Smooth muscle cell (in vitro differentiated cells): Measurements from ENCODE around the gene CTSE. TPM values are rescaled to one million over a fixed set of nuclear protein-coding genes. Genes with fewer than 3 reads are reported as not detected.

Experiments
- DNase-seq: peaks from one replicate; lab custom pipeline; 2025; ENCODE audit not compliant: unreplicated experiment; lab: John Stamatoyannopoulos, UW
- H2AFZ ChIP-seq: fragments of 200-600 bp; sonication (generic); 2 replicates; pipeline ENCODE4 v1.6.0; 2016; ENCODE audit warnings: antibody characterized with exemption, low read depth, mild to moderate bottlenecking
- H3F3A ChIP-seq: fragments of 200-600 bp; sonication (generic); 2 replicates; pipeline ENCODE4 v1.6.0; 2017; ENCODE audit warnings: antibody characterized with exemption, low read depth
- H3K27ac ChIP-seq: fragments of 200-600 bp; sonication (generic); 2 replicates; pipeline ENCODE4 v1.5.1; 2016; ENCODE audit warnings: low read depth, mild to moderate bottlenecking
- H3K27me3 ChIP-seq: fragments of 200-600 bp; sonication (generic); 2 replicates; pipeline ENCODE4 v1.6.1; 2016; ENCODE audit warnings: low read depth, mild to moderate bottlenecking
- H3K36me3 ChIP-seq: fragments of 200-600 bp; sonication (generic); 2 replicates; pipeline ENCODE4 v1.5.1; 2016; ENCODE audit warnings: low read depth
- H3K4me1 ChIP-seq: fragments of 200-600 bp; sonication (generic); 2 replicates; pipeline ENCODE4 v1.5.1; 2016; ENCODE audit warnings: low read depth
- H3K4me2 ChIP-seq: fragments of 200-600 bp; sonication (generic); 2 replicates; pipeline ENCODE4 v1.6.0; 2016; ENCODE audit warnings: mild to moderate bottlenecking
- H3K4me3 ChIP-seq: fragments of 200-600 bp; sonication (generic); 2 replicates; pipeline ENCODE4 v1.5.1; 2016; ENCODE audit warnings: mild to moderate bottlenecking
- H3K79me2 ChIP-seq: fragments of 200-600 bp; sonication (generic); 2 replicates; pipeline ENCODE4 v1.6.0; 2016; ENCODE audit warnings: low read depth, mild to moderate bottlenecking
- H3K9ac ChIP-seq: fragments of 200-600 bp; sonication (generic); 2 replicates; pipeline ENCODE4 v1.6.0; 2016; ENCODE audit warnings: low read depth
- H3K9me3 ChIP-seq: fragments of 200-600 bp; sonication (generic); replicated peaks from 2 replicates; pipeline ENCODE4 v1.5.1; 2016; ENCODE audit warnings: low read depth
- H4K20me1 ChIP-seq: fragments of 200-600 bp; sonication (generic); 2 replicates; pipeline ENCODE4 v1.6.0; 2016; ENCODE audit warnings: low read depth
- WGBS: methylation state at CpG from one replicate; pipeline ENCODE4 v1.1.7; 2016; ENCODE audit warnings: low lambda C conversion rate; 5-methylcytosine and 5-hydroxymethylcytosine counted together
- polyA plus RNA-seq: library from polyadenylated mRNA; unstranded; fragments of >200 nt; fragmentation: Nextera tagmentation; extraction: Ambion mirVana; gene quantifications from 2 replicates; pipeline ENCODE4 v1.2.1, GENCODE V29; 2016
- total RNA-seq: library from RNA; depleted of rRNA; stranded (reverse); fragments of >200 nt; gene quantifications from 2 replicates; pipeline ENCODE4 v1.2.3, GENCODE V29; 2014
- TF ChIP-seq, protein P1 (sequence below): fragments of 200-600 bp; sonication (generic); IDR thresholded peaks from 2 replicates; pipeline ENCODE4 v1.5.1; 2017; ENCODE audit warnings: borderline replicate concordance, mild to moderate bottlenecking, antibody characterized with exemption; ENCODE audit not compliant: insufficient read depth, poor library complexity, severe bottlenecking

CTSE gene
- total and polyA plus RNA-seq, 2 experiments from 2014 or later = not detected

DNA sequence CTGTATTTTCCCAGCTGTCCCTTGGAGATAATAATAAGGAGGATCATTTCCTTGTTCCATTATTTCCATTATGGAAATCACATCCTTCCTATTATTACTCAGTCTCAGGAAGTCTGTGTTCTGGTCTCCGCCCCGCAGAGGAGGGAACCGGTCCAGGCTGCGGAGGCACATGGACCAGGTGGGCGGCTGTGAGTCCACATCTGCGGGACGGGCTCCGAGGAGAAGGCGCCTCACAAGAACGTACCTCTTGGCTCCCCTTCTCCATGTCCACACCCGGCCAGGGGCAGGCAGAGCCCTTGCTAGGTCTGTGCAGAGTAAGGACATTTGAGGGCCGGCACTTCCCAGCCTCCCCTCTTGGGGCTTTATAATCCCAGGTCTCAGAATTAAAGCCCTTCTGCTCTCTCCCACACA is 35.1 kb downstream of the CTSE start:
- Histone ChIP-seq H3K4me3 (no peak overlapping the region), H2AFZ (no peak overlapping the region), H3K9ac (no peak overlapping the region), H3K79me2 (no peaks in the 10 kb centered on the region), H3K4me2 (no peak overlapping the region), H3K27ac (no peak overlapping the region), H4K20me1 (peaks cover 4% of the 10 kb centered on the region), H3K27me3 (no peaks in the 10 kb centered on the region), H3K4me1 (no peaks in the 10 kb centered on the region), H3K36me3 (peaks cover 11% of the 10 kb centered on the region), H3F3A (no peaks in the 10 kb centered on the region), H3K9me3 (no peaks in the 10 kb centered on the region)
- TF ChIP-seq, protein P1, sequence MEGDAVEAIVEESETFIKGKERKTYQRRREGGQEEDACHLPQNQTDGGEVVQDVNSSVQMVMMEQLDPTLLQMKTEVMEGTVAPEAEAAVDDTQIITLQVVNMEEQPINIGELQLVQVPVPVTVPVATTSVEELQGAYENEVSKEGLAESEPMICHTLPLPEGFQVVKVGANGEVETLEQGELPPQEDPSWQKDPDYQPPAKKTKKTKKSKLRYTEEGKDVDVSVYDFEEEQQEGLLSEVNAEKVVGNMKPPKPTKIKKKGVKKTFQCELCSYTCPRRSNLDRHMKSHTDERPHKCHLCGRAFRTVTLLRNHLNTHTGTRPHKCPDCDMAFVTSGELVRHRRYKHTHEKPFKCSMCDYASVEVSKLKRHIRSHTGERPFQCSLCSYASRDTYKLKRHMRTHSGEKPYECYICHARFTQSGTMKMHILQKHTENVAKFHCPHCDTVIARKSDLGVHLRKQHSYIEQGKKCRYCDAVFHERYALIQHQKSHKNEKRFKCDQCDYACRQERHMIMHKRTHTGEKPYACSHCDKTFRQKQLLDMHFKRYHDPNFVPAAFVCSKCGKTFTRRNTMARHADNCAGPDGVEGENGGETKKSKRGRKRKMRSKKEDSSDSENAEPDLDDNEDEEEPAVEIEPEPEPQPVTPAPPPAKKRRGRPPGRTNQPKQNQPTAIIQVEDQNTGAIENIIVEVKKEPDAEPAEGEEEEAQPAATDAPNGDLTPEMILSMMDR = no peak
- WGBS = 90% methylated on average over 12 of the region's 12 CpGs
- no peak for DNase-seq

DNA sequence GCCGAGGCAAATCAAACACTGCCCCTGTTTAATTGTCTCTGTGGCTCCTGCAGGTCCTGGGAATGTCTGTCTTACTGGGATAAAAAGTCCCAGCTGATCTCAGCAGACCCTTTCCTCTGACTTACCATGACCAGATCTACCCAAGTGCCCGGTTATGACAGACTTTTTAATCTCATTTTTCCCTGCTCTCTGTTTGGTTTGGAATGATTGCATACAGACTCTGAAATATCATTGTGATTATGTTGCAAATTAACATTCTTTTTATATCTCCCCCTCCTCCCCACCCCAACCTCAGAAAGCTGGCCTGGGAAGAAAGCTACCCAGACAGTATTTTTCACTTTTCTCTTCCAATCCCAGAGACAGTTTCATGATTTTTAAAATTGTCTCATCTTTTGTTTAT is 36.8 kb downstream of the CTSE start:
- Histone ChIP-seq H3F3A (no peaks in the 10 kb centered on the region), H3K9ac (no peak overlapping the region), H3K4me3 (no peak overlapping the region), H3K27me3 (no peaks in the 10 kb centered on the region), H3K27ac (no peak overlapping the region), H4K20me1 (peaks cover 4% of the 10 kb centered on the region), H3K4me1 (no peaks in the 10 kb centered on the region), H3K79me2 (no peaks in the 10 kb centered on the region), H3K36me3 (no peaks in the 10 kb centered on the region), H3K4me2 (no peak overlapping the region), H3K9me3 (no peaks in the 10 kb centered on the region), H2AFZ (no peak overlapping the region)
- WGBS = 54% methylated on average over 2 of the region's 2 CpGs
- no peak for DNase-seq
- TF ChIP-seq, protein P1 = no peak

DNA sequence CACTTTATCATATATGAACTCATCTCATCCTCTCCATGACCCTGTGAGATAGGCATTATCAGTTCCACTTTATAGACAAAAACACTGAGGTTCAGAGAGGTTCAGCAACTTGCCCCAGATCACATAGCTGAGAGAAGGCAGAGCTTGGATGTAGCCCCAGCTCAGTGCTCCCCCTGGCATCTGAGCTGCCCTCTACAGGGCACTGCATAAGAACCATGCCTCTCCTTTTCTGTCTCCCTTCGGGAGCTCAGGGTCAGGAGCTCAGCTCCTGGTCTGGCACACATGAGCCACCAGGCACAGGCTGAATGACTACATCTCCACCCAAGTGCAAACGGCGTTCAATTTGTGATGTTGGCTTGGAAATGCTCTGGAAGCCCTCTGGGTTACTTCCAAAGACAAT is 37.4 kb downstream of the CTSE start:
- Histone ChIP-seq H2AFZ (no peak overlapping the region), H3K4me2 (no peak overlapping the region), H3F3A (no peaks in the 10 kb centered on the region), H3K27me3 (no peaks in the 10 kb centered on the region), H3K4me3 (no peak overlapping the region), H3K79me2 (no peaks in the 10 kb centered on the region), H3K9me3 (no peaks in the 10 kb centered on the region), H4K20me1 (peaks cover 4% of the 10 kb centered on the region), H3K27ac (no peak overlapping the region), H3K4me1 (no peaks in the 10 kb centered on the region), H3K36me3 (no peaks in the 10 kb centered on the region), H3K9ac (no peak overlapping the region)
- TF ChIP-seq, protein P1 = no peak
- DNase-seq = no peak
- WGBS = 87% methylated on average over 3 of the region's 3 CpGs

DNA sequence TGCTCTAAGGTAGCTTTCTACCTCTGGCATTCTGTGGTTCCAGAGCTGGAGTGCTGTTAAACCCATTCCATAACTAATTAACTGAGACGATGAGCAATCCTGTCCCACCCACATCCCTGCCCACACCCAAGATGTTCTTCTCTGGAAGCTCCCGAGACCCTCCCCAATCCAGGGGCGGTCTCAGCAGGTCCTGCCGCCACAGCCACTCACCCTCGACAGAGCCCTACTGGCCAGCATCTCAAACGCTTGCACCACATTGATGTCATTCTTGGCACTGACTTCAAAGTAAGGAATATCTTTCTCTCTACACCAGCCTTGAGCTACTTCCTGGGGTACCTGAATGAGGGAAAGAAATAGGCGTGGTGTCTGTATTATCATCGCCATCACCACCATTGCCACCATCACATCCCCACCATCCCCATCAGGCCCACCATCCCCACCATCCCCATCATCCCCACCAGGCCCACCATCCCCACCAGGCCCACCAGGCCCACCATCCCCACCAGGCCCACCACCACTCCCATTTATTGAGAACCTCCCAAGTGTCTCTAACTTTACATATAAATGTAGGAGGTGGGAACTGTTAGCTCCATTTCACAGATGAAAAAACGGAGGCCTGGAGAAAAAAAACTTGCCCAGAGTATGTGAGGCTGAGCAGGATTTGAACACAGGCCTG is 38.2 kb downstream of the CTSE start:
- Histone ChIP-seq H3K4me2 (no peak overlapping the region), H3F3A (no peaks in the 10 kb centered on the region), H3K4me3 (no peak overlapping the region), H3K27me3 (no peaks in the 10 kb centered on the region), H4K20me1 (peaks cover 4% of the 10 kb centered on the region), H3K36me3 (no peaks in the 10 kb centered on the region), H3K27ac (no peak overlapping the region), H3K9ac (no peak overlapping the region), H3K4me1 (no peaks in the 10 kb centered on the region), H3K9me3 (no peaks in the 10 kb centered on the region), H3K79me2 (no peaks in the 10 kb centered on the region), H2AFZ (no peak overlapping the region)
- DNase-seq = no peak
- 77% methylated on average over 9 of the region's 9 CpGs for WGBS
- TF ChIP-seq, protein P1 = no peak
